Measurements from ENCODE around the gene TGM5. TPM values are rescaled to one million over a fixed set of nuclear protein-coding genes. Genes with fewer than 3 reads are reported as not detected.
A peak's percentile ranks its signal among the peaks of the same experiment; 100 is the strongest.

TGM5 gene
- total RNA-seq, 1 experiment from 2014 or later: 0.98 TPM

DNA sequence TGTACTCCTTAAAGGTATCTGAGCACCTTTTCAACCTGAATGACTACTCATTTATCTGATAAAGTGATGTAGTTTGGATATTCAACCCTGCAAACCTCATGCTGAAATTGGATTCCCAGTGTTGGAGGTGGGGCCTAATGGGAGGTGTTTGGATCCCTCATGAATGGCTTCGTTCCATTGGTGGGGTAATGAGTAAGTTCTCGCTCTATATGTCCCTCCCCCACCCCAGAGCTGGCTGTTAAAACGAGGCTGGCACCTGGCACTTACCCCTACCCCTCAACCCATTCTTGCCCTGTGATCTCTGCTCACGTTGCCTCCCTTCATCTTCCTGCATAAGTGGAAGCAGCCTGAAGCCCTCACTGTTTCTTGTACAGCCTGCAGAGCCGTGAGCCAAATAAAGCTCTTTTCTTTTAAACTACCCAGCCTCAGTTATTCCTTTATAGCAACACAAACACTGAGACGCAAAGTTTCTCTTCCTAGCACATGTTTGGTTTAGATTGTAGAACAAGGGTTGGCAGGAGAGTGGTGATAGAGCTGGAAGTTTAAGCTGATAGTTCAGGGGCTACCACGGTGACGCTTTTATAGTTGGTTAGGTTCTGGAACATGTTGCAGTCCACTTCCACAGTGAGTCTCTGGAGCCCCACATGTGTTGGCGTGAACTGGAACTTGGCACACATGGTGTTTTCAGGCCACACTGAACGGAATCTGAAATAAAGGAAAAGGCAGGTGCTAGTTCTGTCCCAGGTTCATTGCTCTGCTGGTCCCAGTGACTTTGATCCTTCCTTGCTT is 69.8 kb downstream of the TGM5 start:
- DNase-seq (ENCODE audit: low read depth): no peak

DNA sequence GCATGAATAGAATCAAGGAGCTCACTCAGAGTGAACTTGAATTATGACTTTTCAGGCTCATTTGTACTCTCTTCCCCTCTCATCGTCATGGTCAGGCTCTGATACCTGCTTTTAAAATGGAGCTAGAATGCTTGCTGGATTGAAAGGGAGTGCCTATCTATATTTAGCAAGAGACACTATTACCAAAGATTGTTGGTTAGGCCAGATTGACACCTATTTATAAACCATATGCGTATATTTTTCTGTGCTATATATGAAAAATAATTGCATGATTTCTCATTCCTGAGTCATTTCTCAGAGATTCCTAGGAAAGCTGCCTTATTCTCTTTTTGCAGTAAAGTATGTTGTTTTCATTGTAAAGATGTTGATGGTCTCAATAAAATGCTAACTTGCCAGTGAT is 71.9 kb downstream of the TGM5 start:
- DNase-seq (ENCODE audit: low read depth): no peak

DNA sequence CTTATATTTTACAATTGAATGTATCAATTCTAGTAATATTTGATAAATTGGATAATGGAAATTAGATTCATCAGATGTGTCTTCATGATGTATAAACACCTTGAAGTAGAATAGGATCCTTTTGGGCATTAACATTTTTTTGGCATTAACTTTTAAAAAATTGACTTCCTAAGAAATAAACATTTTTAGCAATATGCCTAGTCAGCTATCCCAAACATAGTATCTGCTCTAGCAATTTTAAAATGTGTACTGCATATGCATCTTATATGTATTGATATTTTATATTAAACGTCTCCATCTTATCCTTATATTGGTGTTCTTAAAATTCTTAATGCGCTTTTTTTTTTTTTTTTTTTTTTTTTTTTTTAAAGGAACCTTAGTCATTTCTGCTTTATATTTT is 73.0 kb downstream of the TGM5 start:
- DNase-seq (ENCODE audit: low read depth): no peak

DNA sequence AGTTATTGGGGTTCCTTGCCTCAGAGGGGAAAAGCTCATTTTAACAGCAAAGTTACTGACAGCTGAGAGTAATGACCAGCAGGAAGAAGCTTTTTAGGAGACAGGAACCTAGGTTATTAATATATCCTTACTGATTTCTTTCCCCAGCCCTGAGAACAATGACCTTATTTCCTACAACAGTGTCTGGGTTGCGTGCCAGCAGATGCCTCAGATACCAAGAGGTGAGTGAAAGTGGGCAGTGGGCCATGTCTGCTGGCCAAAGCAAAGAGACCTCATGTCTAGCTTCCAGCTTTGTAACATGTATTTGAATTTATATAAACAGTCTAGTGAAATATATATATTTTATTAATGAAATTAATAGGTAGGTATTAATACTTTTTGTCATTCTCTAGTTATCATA is 76.5 kb downstream of the TGM5 start:
- DNase-seq (ENCODE audit: low read depth): no peak

DNA sequence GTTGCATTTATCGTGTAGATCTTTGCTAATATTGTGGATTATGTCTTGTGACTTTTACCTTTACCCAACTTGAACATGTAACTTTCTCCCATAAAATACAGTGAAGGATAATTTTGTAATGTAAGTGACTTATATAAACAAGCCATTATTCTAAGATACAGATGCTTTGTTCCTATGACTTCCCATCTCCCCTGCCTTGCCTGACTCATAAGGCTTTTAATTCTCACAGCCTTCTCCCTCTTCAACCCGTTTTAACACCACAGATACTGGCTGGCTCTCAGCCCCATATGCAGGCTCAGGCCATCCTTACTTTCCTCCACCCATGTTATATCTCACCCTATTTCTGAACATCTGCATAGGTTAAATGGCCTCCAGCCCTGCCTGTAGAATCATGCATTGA is 77.4 kb downstream of the TGM5 start:
- DNase-seq (ENCODE audit: low read depth): no peak

DNA sequence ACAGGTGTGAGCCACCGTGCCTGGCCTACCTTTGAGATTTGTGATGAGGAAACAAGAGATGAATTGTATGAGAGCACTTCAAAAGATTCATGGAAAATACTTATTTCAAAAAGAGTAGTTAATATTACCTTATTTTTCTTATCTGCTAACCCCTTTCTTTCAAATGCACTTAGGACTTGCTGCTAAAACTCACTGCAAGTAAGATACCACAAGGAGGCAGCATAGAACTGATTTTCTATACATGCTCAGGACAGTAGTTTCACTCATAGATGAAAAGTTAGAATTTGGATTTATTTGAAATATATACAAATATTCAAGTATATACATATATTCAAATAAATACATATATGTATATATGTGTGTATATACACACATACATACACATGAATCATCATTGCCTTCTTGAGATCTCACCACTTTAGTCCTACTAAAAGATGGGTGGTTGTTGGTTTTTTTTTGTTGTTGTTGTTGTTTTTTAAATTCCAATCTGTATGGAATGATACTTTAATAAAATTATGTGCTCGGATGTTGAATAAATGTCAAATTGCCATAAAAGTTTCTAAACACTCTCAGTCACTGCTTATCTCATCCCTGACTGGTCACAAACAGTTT is 79.1 kb downstream of the TGM5 start:
- DNase-seq (ENCODE audit: low read depth): peak; percentile 56

DNA sequence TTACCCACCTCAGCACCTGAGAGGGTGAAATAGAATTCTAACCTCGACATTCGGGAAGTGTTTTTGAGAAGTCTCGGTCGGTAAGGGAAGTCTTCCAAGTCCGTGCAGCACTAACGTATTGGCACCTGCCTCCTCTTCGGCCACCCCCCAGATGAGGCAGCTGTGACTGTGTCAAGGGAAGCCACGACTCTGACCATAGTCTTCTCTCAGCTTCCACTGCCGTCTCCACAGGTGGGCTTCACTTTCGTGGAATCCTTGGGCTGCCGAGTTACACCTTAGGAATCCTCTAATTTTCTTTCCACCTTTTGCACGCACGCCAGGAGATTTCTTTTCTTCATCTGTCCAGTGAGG is 80.8 kb downstream of the TGM5 start:
- DNase-seq (ENCODE audit: low read depth): peak; percentile 27

DNA sequence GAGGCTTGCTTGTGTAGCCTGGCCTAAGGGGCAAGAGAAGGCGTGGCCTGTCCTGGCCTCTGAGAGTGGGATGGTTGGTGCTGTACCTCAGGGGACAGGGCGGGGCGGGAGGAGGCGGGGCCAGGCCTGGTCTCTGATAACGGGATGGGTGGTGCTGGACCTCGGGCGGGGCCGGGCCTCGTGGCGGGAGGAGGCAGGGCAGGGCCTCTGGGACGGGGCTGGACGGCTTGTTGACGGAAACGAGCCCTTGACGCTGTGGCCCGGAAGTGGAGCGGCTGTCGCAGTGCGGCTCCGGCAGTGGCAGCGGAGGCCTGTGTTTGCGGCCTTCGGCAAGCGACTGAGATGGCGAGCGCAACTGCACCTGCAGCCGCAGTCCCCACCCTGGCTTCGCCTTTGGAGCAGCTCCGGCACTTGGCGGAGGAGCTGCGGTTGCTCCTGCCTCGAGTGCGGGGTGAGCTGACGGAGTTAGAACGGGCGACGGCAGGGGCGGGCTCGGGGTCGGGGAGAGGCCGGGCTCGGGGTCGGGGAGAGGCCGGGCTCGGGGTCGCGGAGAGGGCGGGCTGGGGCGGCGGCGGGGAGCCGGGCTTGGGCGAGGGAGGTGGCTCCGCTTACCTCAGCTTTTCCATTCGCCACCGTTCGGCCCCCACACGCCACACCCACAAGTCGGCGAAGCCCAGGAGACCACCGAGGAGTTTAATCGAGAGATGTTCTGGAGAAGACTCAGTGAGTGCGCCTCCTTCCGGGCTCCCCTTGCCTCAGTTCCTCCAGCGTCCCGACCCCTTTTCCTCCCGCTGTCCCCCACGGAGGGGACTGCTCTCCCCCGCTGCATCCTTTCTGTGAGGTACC is 81.3 kb downstream of the TGM5 start, which contains the start of gene CCNDBP1:
TSS of gene CCNDBP1 (plus strand) at position 247 of the 846 bp plus-strand sequence. CDS start at position 343, 96 bp downstream.
- peak; percentile 87 for DNase-seq (ENCODE audit: low read depth)

DNA sequence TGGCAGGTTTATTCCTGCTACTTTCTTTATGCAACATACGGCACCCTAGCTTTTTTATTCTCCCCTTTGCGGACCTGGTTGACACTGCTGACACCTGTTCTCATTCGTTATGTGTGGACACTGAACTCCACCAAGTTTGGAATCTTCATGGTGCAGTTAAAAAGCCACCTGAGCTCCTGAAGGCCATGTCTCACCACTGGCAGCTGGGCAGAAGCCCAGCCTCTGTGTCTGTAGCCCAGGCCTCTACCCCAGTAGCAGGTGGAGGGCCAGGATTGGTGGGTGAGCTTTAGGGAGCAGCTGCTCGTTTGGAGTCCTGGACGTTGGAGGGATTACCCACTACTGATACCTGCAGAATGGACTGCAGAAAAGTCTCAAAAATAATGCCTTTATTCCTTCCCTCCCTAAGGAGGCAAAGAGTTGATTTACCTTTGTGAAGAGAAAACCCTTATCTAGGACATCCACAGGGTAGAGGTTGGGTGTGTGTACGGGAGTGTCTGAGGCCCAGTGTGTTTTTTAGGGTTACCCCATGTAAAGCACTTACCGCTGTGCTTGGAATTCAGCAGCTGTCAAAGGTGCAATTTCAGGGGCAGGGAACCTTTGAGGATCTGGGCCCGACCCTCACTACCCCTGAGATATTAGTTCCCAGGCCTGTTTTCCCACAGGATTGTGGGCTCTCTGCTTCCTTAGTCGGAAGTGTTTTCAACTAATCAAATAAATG is 82.2 kb downstream of the TGM5 start:
- no peak for DNase-seq (ENCODE audit: low read depth)

DNA sequence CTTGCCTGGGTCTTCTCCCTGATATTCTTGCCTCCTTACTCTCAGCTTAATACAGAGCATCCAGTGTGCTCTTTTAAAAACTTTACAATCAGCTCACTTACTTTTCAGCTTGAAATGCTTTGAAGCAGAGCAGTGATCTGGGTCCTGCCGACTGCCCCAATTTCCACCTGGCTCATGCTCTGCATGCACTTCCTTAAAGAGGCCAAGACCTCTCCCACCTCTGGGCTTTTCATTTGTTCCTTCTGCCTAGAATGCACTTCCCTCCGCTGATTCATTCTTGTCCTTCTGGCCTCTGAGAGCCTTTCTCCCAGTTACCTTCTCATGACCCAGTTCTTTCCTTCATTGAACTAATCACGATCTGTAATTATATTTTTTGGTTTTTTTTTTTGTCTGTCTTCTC is 83.5 kb downstream of the TGM5 start:
- no peak for DNase-seq (ENCODE audit: low read depth)

Small RNAs within 50 kb of the gene (small RNA-seq; reads per million reads assigned to genes)
- gene RF00019: not detected

Other genes starting within 250 kb of the TGM5 start
- 23.6 and 24.7 TPM in 2 replicates for gene UBR1, start 160.9 kb downstream of the TGM5 start, total RNA-seq (2014; rRNA removed; shearing (Covaris generic))
- 19.6 and 27.4 TPM in 2 replicates for gene TMEM62, start 133.3 kb downstream of the TGM5 start, total RNA-seq (2014; rRNA removed; shearing (Covaris generic))
- gene CCNDBP1, start 81.5 kb downstream of the TGM5 start, total RNA-seq (2014; rRNA removed; shearing (Covaris generic)): 41.6 and 42.7 TPM in 2 replicates
- gene EPB42, start 45.9 kb downstream of the TGM5 start, total RNA-seq (2014; rRNA removed; shearing (Covaris generic)): not detected in 2 replicates
- gene TGM7, start 35.3 kb upstream of the TGM5 start, total RNA-seq (2014; rRNA removed; shearing (Covaris generic)): not detected in 2 replicates
- 10.5 and 11.6 TPM in 2 replicates for gene LCMT2, start 63.6 kb upstream of the TGM5 start, total RNA-seq (2014; rRNA removed; shearing (Covaris generic))
- 17.9 and 23.0 TPM in 2 replicates for gene ZSCAN29, start 104.1 kb upstream of the TGM5 start, total RNA-seq (2014; rRNA removed; shearing (Covaris generic))
- gene TUBGCP4, start 104.2 kb upstream of the TGM5 start, total RNA-seq (2014; rRNA removed; shearing (Covaris generic)): 19.3 and 23.4 TPM in 2 replicates
- gene TP53BP1, start 226.2 kb upstream of the TGM5 start, total RNA-seq (2014; rRNA removed; shearing (Covaris generic)): 23.1 and 23.4 TPM in 2 replicates